Limb (tissue), 2 donors: ENCODE results near the gene CTAGE1.
"Not testable (repeated sequence)": the region's sequence is repeated elsewhere in the genome, so short reads cannot be mapped to it uniquely, and the experiment has no call there.

Experiments used
- DNase-seq, 2 donors: peaks; one replicate each; pipeline ENCODE4 v3.0.0-alpha.2; 2016; ENCODE audit errors: extremely low spot score in 2 of 2

CTAGE1 gene

DNA sequence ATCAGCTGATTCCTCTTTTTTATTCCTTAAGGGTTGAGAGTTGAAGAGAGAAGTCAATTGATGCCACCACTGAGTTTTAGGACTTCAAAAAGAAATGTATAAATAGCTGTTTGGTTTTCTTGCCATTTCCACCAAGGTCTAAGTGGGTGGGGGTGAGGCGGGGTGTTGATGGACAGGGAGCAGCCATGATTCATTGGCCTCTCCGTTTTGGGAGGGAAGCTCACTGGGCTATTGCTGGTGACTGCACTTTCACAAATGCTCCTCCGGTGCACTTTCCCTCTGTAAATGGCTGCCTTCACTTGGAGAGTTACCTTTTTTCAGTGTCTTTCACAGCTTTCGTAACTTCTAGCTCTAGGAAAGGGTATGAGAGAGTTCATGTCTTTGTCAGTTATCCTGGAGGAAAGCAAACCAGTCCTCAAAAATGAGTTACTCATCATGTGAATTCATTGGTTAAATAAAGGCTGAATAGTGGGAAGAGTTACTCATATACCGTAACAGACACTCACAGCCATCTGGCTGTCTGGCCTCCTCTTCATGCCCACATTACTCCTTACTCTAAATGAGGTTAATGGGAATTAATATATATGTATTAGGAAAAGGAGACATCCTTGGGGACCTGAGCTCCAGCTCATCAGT, 17.4 kb upstream of the CTAGE1 start:
- DNase-seq, result no peak

- DNase-seq, result no peak
Measured at GRCh38 chr18:22433956-22434355, 16.2 kb upstream of the CTAGE1 start.

- no peak for DNase-seq
Measured at GRCh38 chr18:22432657-22433137, 15.0 kb upstream of the CTAGE1 start.

- no peak for DNase-seq
Measured at GRCh38 chr18:22429564-22429963, 11.8 kb upstream of the CTAGE1 start.

- DNase-seq, result no peak
Measured at GRCh38 chr18:22428672-22429071, 11.0 kb upstream of the CTAGE1 start.

DNA sequence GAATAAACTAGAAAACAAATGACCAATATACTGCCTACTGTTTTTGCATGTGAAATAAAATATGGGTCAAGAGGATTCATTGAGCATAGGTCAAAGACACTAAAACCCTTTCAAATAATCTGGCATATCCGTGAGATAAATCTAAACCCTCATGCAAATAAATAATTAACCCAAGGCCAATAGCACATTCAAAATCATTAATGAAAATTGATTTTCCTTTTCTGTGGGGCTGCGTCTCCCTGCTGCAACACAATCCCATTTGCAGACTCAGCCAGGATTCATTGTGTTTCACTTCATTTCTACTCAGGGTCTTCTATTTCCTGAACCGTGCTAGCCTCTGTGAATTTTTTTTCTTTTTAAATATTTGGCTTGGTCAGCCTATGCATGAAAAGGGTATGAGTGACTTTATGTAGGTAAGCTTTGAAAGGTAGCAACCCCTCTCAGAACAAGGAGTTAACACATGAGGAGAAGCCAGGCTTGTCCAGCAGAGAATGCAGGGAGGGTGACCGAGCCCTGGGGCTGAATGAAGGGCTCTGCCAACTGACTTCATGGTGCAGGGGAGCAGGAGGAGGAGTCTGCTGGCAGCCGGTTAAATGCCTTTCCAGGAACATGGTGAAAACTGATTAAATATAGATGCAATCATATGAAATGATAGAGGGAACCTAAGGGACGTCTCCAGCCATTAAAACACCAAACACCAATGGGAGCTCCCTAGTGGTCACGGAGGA, 10.3 kb upstream of the CTAGE1 start:
- no peak for DNase-seq

GRCh38 chr18:22424565-22424963, 6.8 kb upstream of the CTAGE1 start:
- DNase-seq, result no peak

GRCh38 chr18:22423878-22424564, 6.3 kb upstream of the CTAGE1 start:
- DNase-seq, result no peak

DNA sequence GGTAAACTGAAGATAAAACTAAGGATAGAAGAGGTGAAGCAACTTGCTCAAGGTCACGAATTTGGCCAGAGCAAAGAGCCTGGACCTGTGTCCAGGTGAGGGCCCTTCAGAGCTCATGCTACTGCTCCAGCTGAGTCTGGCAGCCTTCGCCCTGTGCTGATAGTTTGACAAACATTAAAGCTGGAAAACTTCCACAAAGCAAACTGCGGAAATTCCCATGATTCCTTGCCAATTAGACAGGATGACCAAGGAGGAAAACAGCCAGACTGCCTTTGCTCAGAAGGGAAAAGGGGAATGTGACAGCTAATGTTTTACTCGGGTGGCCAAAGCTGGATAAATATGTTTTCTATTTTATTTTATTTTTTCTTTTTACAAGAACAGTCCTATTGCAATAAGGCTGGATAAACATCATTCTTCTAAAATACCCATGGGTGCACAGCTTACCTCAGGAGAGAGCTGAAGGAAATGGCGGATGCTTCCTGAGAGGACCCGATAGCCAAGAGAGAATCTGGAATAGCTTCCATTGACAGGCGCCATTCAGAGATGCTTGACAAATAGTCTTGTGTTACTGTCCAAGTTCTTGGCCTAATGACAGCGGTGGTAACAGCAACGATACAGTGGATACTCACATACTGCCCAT, 5.3 kb upstream of the CTAGE1 start:
- no peak for DNase-seq

DNA sequence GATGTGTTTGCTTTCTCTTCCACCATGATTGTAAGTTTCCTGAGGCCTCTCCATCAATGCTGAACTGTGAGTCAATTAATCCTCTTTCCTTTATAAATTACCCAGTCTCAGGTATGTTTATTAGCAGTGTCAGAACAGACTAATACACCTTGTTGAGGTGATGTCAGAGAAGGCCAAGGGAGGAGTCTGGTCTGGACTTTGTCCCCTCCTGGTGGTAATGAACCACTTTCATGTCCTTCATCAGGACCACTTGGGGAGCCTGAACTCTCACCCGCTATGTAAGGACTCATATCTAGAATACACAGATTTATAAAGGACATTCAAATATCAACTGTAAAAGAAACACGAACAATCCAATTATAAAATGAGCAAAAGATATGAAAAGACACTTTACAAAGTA, 2.9 kb upstream of the CTAGE1 start:
- DNase-seq, result no peak

DNA sequence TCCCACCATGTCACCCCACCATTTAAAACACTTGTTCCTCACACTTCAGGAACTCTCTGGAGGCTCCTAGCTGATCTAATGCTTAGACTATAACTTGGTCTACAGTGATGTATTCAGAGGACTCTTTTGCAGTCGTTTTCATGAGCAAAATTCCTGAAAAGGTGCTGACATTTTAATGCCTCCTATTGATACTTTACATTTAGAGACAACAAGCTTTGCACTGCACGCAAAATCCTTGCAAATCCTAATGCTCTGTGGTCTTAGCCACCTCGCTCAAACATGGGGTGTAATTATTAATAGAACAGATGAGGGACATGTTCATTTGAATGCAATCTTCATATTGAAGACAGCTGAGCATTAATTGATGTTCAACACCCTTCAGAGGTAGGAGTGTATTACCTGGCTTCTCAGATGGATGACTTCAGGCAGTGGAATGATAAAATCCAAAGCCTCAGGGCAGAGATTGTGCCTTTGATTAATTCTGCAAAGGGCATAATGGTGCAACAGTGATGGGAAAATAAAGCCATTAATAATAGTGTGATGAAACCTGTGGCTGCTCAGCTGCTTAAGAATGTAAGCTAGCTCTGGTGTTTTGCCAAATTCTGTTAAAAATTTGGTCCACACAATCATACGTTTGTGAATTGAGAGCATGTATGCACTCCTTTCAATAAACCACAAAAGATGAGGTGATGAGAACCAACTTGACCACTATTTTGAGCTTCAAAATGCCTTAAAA, 5.4 kb downstream of the CTAGE1 start:
- no peak for DNase-seq

- no peak for DNase-seq
Measured at GRCh38 chr18:22411446-22411845, 6.3 kb downstream of the CTAGE1 start.

GRCh38 chr18:22410126-22410525, 7.6 kb downstream of the CTAGE1 start:
- DNase-seq, result no peak

DNA sequence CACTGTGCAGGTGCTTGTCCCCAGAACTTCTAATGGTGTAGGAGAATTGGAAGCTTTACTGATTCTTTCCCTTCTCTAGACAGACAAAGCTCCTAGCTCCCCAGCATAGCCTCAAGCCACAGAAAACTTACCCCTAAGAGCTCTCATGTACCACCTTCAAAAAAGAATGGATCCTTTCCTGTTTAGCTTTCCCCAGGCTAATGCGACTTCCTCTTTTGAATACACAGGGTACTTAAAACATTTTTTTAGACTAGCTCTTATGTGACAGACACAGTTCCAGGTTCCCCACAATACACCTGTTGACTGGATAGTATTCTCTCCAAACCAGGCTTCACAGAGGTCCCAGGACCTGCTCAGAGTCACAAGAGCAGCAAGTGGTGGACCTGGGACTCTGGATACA, 8.3 kb downstream of the CTAGE1 start:
- DNase-seq, result no peak

GRCh38 chr18:22408059-22408458, 9.7 kb downstream of the CTAGE1 start:
- DNase-seq, result no peak

GRCh38 chr18:22405142-22405541, 12.6 kb downstream of the CTAGE1 start:
- DNase-seq, result no peak

GRCh38 chr18:22403950-22404349, 13.8 kb downstream of the CTAGE1 start:
- DNase-seq, result no peak

DNA sequence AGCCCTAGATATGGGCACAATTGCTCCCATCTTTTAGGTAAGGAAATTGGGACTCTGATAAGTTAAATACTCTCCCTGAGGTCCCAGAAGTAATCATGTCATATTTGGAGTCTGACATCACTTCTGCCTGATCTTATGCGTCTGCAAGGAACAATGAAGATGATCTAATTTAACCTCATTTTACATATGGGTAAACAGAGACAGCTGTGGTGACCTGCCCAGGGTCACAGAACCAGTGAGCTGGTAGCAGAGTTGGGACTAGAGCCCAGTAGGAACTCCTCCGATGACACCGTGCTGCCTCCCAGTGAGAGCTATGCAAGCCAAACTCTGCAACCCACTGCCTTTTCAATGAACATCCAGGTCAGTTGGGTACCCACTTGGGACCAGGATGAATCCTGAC, 17.8 kb downstream of the CTAGE1 start:
- no peak for DNase-seq

DNA sequence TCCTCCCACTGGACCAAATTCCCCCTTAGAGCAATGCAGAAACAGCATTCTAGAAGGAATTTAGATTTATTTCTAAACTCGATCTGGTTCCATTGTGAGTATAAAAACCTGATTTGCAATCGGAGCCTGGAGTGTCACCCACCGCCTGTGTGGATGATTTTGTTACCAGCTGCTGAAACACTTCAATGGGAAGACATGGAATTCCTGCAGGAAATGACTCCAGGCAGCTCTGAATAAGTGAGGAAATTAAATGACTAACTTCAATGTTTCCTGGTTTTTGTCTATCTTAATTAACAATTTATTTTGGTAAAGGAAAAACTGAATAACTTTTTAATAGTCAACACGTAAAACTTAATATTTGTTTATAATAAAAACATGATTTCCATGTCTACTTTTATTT, 19.3 kb downstream of the CTAGE1 start:
- no peak for DNase-seq

DNA sequence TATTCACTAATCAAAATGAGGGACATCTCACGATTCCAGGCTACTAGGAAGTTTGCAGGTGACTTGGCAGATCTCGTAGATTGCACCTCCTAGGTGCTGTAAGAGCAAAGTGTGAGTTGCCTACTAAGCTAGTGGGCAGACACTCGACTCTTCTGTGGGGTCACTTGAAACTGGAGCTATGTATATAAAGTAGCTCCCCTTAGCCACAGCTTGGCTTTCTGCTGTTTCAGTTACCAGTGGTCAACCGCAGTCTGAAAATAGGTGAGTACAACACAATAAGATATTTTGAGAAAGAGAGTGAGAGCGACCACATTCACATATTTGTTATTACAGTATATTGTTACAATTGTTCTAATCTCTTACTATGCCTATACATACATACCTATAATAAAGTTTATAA, 23.3 kb downstream of the CTAGE1 start:
- no peak for DNase-seq

DNA sequence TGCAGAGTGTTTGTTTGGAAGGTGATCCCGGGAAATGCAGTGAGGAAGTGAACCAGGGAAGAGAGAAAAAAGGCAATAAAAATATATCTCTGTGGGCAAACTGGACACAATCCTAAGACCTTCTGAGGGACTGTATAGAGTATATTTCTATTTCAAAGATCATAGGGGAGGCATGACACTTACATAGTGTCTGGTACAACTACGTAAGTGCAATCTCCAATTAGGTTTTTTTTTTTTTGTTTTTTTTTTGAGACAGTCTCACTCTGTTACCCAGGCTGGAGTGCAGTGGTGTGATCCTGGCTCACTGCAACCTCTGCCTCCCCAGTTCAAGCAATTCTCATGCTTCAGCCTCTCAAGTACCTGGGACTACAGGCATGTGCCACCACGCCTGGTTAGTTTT, 24.6 kb downstream of the CTAGE1 start:
- not testable (repeated sequence) for DNase-seq
